HEK293 (cell line): ENCODE results near the gene TMEM203.
A peak's percentile ranks its signal among the peaks of the same experiment; 100 is the strongest.

Experiments
- EGR2 ChIP-seq: fragments of 450-650 bp; formaldehyde crosslinking; IDR thresholded peaks from 2 replicates; pipeline ENCODE4 v1.5.1; 2016; ENCODE audit warnings: low read depth, missing biosample characterization, missing genetic modification characterization
- HOXC10 ChIP-seq: sonication (generic); formaldehyde crosslinking; IDR thresholded peaks from 2 replicates; pipeline ENCODE4 v1.8.1; 2023; ENCODE audit warnings: mild to moderate bottlenecking, missing genetic modification reagents
- KLF7 ChIP-seq: fragments of 450-650 bp; formaldehyde crosslinking; IDR thresholded peaks from 2 replicates; pipeline ENCODE4 v1.5.1; 2016; ENCODE audit warnings: missing biosample characterization, missing genetic modification characterization, borderline replicate concordance
- MEIS1 ChIP-seq: sonication (generic); formaldehyde crosslinking; IDR thresholded peaks from 2 replicates; pipeline ENCODE4 v1.8.1; 2022; ENCODE audit warnings: missing genetic modification reagents, mild to moderate bottlenecking, borderline replicate concordance
- SCRT2 ChIP-seq: fragments of 450-650 bp; formaldehyde crosslinking; IDR thresholded peaks from 2 replicates; pipeline ENCODE4 v1.5.1; 2016; ENCODE audit warnings: missing biosample characterization, missing genetic modification characterization
- SP2 ChIP-seq: fragments of 450-650 bp; formaldehyde crosslinking; IDR thresholded peaks from 2 replicates; pipeline ENCODE4 v1.5.1; 2016; ENCODE audit warnings: missing biosample characterization, missing genetic modification characterization
- SP7 ChIP-seq: fragments of 450-650 bp; formaldehyde crosslinking; IDR thresholded peaks from 2 replicates; pipeline ENCODE4 v1.5.1; 2016; ENCODE audit warnings: missing biosample characterization, missing genetic modification characterization
- ZBTB17 ChIP-seq: fragments of 450-650 bp; formaldehyde crosslinking; IDR thresholded peaks from 2 replicates; pipeline ENCODE4 v1.5.1; 2016; ENCODE audit warnings: missing biosample characterization, missing genetic modification characterization
- ZIC2 ChIP-seq: fragments of 450-650 bp; formaldehyde crosslinking; IDR thresholded peaks from 2 replicates; pipeline ENCODE4 v1.5.1; 2016; ENCODE audit warnings: missing biosample characterization, missing genetic modification characterization
- ZNF112 ChIP-seq: fragments of 450-650 bp; formaldehyde crosslinking; IDR thresholded peaks from 2 replicates; pipeline ENCODE4 v1.5.0; 2017; ENCODE audit warnings: missing biosample characterization, missing genetic modification characterization
- ZNF175 ChIP-seq: fragments of 450-650 bp; formaldehyde crosslinking; IDR thresholded peaks from 2 replicates; pipeline ENCODE4 v1.5.1; 2016; ENCODE audit warnings: missing biosample characterization, missing genetic modification characterization
- ZNF19 ChIP-seq: fragments of 450-650 bp; formaldehyde crosslinking; IDR thresholded peaks from 2 replicates; pipeline ENCODE4; 2016; ENCODE audit warnings: missing biosample characterization, missing genetic modification characterization, low read depth
- ZNF211 ChIP-seq: fragments of 450-650 bp; formaldehyde crosslinking; IDR thresholded peaks from 2 replicates; pipeline ENCODE4 v1.5.1; 2016; ENCODE audit warnings: low read depth, missing biosample characterization, missing genetic modification characterization
- ZNF223 ChIP-seq: fragments of 450-650 bp; formaldehyde crosslinking; IDR thresholded peaks from 2 replicates; pipeline ENCODE4 v1.5.1; 2016; ENCODE audit warnings: missing biosample characterization, missing genetic modification characterization
- ZNF23 ChIP-seq: fragments of 450-650 bp; formaldehyde crosslinking; IDR thresholded peaks from 2 replicates; pipeline ENCODE4 v1.5.1; 2016; ENCODE audit warnings: missing biosample characterization, missing genetic modification characterization, borderline replicate concordance
- ZNF292 ChIP-seq: fragments of 450-650 bp; formaldehyde crosslinking; IDR thresholded peaks from 2 replicates; pipeline ENCODE4 v1.5.1; 2016; ENCODE audit warnings: low read depth, missing biosample characterization, missing genetic modification characterization, borderline replicate concordance
- ZNF302 ChIP-seq: fragments of 450-650 bp; formaldehyde crosslinking; IDR thresholded peaks from 2 replicates; pipeline ENCODE4 v1.5.1; 2016; ENCODE audit warnings: missing biosample characterization, missing genetic modification characterization, low read depth
- ZNF354C ChIP-seq: fragments of 450-650 bp; formaldehyde crosslinking; IDR thresholded peaks from 2 replicates; pipeline ENCODE4 v1.5.1; 2016; ENCODE audit warnings: missing biosample characterization, missing genetic modification characterization, low read depth, borderline replicate concordance
- ZNF514 ChIP-seq: fragments of 450-650 bp; formaldehyde crosslinking; IDR thresholded peaks from 2 replicates; pipeline ENCODE4 v1.5.1; 2016; ENCODE audit warnings: missing biosample characterization, missing genetic modification characterization
- ZNF549 ChIP-seq: fragments of 450-650 bp; IDR thresholded peaks from 2 replicates; pipeline ENCODE4 v1.5.1; 2018; ENCODE audit warnings: missing biosample characterization, missing genetic modification characterization, mild to moderate bottlenecking, inconsistent platforms, moderate library complexity
- ZNF776 ChIP-seq: fragments of 450-650 bp; formaldehyde crosslinking; IDR thresholded peaks from 2 replicates; pipeline ENCODE4 v1.5.0; 2017; ENCODE audit warnings: missing biosample characterization, missing genetic modification characterization, borderline replicate concordance
- ZSCAN16 ChIP-seq: fragments of 450-650 bp; formaldehyde crosslinking; IDR thresholded peaks from 2 replicates; pipeline ENCODE4 v1.5.1; 2016; ENCODE audit warnings: missing biosample characterization, missing genetic modification characterization
- TF ChIP-seq, protein P1 (sequence below): fragments of 450-650 bp; formaldehyde crosslinking; optimal IDR thresholded peaks from 2 replicates; pipeline ENCODE3; 2016; ENCODE audit warnings: missing biosample characterization, mild to moderate bottlenecking, missing genetic modification characterization
- TF ChIP-seq, protein P2 (sequence below): fragments of 450-650 bp; formaldehyde crosslinking; IDR thresholded peaks from 2 replicates; pipeline ENCODE4 v1.5.1; 2016; ENCODE audit warnings: missing biosample characterization, missing genetic modification characterization
- TF ChIP-seq, protein P3 (sequence below): fragments of 450-650 bp; formaldehyde crosslinking; IDR thresholded peaks from 2 replicates; pipeline ENCODE4 v1.5.1; 2017; ENCODE audit warnings: missing biosample characterization, missing genetic modification characterization
- TF ChIP-seq, protein P4 (sequence below): fragments of 450-650 bp; formaldehyde crosslinking; IDR thresholded peaks from 2 replicates; pipeline ENCODE4 v1.5.1; 2016; ENCODE audit warnings: missing biosample characterization, missing genetic modification characterization
- TF ChIP-seq, protein P5 (sequence below): sonication (generic); formaldehyde crosslinking; IDR thresholded peaks from 2 replicates; pipeline ENCODE4 v1.8.1; 2022; ENCODE audit warnings: mild to moderate bottlenecking, moderate library complexity, missing genetic modification reagents
- TF ChIP-seq, protein P6 (sequence below): fragments of 450-650 bp; formaldehyde crosslinking; IDR thresholded peaks from 2 replicates; pipeline ENCODE4 v1.5.1; 2017; ENCODE audit warnings: missing biosample characterization, mild to moderate bottlenecking, missing genetic modification characterization, moderate library complexity
- TF ChIP-seq, protein P7 (sequence below): fragments of 450-650 bp; formaldehyde crosslinking; IDR thresholded peaks from 2 replicates; pipeline ENCODE4 v1.5.1; 2016; ENCODE audit warnings: missing biosample characterization, missing genetic modification characterization

The TMEM203 gene

DNA sequence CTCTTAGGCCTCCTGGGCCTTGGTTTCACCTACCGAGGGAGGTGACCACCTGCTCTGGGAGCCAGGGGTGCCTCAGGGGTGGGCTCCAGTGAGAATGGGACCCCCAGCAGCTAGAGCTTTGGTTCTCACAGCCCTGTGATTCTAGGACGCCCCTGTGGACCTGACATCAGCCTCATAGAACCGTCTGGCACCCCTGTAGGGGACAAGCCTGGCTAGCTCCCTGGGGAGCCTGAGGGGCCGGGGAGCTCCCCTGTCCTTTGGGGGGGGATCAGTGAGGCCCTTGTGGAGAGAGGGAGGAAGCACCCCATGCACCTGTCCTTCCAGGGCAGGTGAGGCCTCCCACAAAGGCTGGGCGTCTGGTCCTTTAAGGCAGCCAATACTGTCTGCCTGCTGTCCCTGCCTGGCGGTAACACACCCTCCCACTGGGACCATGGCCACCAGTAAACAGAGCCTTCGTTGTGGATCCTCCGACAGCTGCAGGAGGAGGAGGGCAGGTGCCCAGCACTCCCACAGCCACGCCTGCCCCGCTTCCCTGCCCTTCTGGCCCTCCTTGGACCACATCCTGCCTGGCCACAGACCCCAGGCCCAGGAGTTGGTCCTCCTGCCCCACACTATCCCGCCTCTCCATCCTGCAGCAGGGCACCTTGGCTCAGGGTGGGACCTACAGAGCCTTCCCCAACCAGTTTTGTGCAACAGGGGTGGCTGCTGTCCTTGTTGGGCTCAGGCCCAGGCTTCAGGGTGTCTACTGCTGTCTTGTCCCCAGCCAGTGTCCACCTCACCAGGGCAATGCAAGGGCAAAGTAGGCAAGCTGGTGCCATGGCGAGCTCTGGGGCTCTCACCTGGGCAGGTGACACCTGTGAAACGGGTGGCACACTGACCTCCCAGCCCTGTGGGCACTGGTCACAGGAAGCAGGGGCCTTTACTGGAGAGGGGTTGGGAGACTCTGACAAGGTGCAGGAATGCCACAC lies 32.6 kb upstream of the TMEM203 start (continued):
- peak; percentile 95 for TF ChIP-seq ZSCAN16 (tag by site-specific recombination)
- TF ChIP-seq HOXC10 (CRISPR knock-in tag): no peak
- TF ChIP-seq, protein P1, sequence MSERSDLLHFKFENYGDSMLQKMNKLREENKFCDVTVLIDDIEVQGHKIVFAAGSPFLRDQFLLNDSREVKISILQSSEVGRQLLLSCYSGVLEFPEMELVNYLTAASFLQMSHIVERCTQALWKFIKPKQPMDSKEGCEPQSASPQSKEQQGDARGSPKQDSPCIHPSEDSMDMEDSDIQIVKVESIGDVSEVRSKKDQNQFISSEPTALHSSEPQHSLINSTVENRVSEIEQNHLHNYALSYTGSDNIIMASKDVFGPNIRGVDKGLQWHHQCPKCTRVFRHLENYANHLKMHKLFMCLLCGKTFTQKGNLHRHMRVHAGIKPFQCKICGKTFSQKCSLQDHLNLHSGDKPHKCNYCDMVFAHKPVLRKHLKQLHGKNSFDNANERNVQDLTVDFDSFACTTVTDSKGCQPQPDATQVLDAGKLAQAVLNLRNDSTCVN (tag by site-specific recombination): no peak
- TF ChIP-seq, protein P2, sequence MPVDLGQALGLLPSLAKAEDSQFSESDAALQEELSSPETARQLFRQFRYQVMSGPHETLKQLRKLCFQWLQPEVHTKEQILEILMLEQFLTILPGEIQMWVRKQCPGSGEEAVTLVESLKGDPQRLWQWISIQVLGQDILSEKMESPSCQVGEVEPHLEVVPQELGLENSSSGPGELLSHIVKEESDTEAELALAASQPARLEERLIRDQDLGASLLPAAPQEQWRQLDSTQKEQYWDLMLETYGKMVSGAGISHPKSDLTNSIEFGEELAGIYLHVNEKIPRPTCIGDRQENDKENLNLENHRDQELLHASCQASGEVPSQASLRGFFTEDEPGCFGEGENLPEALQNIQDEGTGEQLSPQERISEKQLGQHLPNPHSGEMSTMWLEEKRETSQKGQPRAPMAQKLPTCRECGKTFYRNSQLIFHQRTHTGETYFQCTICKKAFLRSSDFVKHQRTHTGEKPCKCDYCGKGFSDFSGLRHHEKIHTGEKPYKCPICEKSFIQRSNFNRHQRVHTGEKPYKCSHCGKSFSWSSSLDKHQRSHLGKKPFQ (tag by site-specific recombination): no peak
- no peak for TF ChIP-seq ZNF175 (tag by site-specific recombination)
- TF ChIP-seq ZNF211 (tag by site-specific recombination): no peak
- TF ChIP-seq, protein P3, sequence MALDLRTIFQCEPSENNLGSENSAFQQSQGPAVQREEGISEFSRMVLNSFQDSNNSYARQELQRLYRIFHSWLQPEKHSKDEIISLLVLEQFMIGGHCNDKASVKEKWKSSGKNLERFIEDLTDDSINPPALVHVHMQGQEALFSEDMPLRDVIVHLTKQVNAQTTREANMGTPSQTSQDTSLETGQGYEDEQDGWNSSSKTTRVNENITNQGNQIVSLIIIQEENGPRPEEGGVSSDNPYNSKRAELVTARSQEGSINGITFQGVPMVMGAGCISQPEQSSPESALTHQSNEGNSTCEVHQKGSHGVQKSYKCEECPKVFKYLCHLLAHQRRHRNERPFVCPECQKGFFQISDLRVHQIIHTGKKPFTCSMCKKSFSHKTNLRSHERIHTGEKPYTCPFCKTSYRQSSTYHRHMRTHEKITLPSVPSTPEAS (tag by site-specific recombination): no peak
- TF ChIP-seq SCRT2: peak; percentile 51
- TF ChIP-seq, protein P4, sequence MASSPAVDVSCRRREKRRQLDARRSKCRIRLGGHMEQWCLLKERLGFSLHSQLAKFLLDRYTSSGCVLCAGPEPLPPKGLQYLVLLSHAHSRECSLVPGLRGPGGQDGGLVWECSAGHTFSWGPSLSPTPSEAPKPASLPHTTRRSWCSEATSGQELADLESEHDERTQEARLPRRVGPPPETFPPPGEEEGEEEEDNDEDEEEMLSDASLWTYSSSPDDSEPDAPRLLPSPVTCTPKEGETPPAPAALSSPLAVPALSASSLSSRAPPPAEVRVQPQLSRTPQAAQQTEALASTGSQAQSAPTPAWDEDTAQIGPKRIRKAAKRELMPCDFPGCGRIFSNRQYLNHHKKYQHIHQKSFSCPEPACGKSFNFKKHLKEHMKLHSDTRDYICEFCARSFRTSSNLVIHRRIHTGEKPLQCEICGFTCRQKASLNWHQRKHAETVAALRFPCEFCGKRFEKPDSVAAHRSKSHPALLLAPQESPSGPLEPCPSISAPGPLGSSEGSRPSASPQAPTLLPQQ (tag by site-specific recombination): no peak
- TF ChIP-seq, protein P5, sequence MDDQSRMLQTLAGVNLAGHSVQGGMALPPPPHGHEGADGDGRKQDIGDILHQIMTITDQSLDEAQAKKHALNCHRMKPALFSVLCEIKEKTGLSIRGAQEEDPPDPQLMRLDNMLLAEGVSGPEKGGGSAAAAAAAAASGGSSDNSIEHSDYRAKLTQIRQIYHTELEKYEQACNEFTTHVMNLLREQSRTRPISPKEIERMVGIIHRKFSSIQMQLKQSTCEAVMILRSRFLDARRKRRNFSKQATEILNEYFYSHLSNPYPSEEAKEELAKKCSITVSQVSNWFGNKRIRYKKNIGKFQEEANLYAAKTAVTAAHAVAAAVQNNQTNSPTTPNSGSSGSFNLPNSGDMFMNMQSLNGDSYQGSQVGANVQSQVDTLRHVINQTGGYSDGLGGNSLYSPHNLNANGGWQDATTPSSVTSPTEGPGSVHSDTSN (CRISPR knock-in tag): no peak
- peak; percentile 86 for TF ChIP-seq ZIC2
- no peak for TF ChIP-seq ZNF292 (tag by site-specific recombination)
- TF ChIP-seq ZNF514 (tag by site-specific recombination): no peak
- TF ChIP-seq ZNF354C (tag by site-specific recombination): no peak
- no peak for TF ChIP-seq ZNF776 (tag by site-specific recombination)
- no peak for TF ChIP-seq ZBTB17 (tag by site-specific recombination)
- TF ChIP-seq, protein P6, sequence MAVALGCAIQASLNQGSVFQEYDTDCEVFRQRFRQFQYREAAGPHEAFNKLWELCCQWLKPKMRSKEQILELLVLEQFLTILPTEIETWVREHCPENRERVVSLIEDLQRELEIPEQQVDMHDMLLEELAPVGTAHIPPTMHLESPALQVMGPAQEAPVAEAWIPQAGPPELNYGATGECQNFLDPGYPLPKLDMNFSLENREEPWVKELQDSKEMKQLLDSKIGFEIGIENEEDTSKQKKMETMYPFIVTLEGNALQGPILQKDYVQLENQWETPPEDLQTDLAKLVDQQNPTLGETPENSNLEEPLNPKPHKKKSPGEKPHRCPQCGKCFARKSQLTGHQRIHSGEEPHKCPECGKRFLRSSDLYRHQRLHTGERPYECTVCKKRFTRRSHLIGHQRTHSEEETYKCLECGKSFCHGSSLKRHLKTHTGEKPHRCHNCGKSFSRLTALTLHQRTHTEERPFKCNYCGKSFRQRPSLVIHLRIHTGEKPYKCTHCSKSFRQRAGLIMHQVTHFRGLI: peak; percentile 81
- TF ChIP-seq MEIS1 (CRISPR knock-in tag): no peak
- no peak for TF ChIP-seq ZNF112
- no peak for TF ChIP-seq KLF7 (tag by site-specific recombination)
- TF ChIP-seq EGR2 (tag by site-specific recombination): 0 out of 2 replicates have a peak, but pooled peaks have one; percentile 16
- TF ChIP-seq ZNF23: no peak
- TF ChIP-seq SP7: no peak
- TF ChIP-seq, protein P7, sequence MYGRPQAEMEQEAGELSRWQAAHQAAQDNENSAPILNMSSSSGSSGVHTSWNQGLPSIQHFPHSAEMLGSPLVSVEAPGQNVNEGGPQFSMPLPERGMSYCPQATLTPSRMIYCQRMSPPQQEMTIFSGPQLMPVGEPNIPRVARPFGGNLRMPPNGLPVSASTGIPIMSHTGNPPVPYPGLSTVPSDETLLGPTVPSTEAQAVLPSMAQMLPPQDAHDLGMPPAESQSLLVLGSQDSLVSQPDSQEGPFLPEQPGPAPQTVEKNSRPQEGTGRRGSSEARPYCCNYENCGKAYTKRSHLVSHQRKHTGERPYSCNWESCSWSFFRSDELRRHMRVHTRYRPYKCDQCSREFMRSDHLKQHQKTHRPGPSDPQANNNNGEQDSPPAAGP (tag by site-specific recombination): no peak
- TF ChIP-seq ZNF19 (tag by site-specific recombination): no peak
- no peak for TF ChIP-seq ZNF223 (tag by site-specific recombination)
- peak; percentile 65 for TF ChIP-seq SP2 (tag by site-specific recombination)
- TF ChIP-seq ZNF302 (tag by site-specific recombination): no peak
- TF ChIP-seq ZNF549: no peak
